HAP-1 (cell line): ENCODE results near the gene SHCBP1L.
"Not testable (repeated sequence)": the region's sequence is repeated elsewhere in the genome, so short reads cannot be mapped to it uniquely, and the experiment has no call there.

Experiments
- DNase-seq, 2 experiments: peaks; one replicate each; pipeline ENCODE4 v3.0.0-alpha.2; 2016 to 2020; ENCODE audit warnings: low spot score in 2 of 2
- H3K27me3 ChIP-seq: fragments of 250-450 bp; sonication (Bioruptor Pico); 2 replicates; pipeline ENCODE4 v1.5.1; 2020; ENCODE audit warnings: low read depth, mild to moderate bottlenecking, moderate library complexity
- H3K36me3 ChIP-seq: fragments of 250-450 bp; sonication (Bioruptor Pico); replicated peaks from 2 replicates; pipeline ENCODE4 v1.5.1; 2020; ENCODE audit warnings: mild to moderate bottlenecking
- H3K4me1 ChIP-seq: fragments of 250-450 bp; sonication (Bioruptor Pico); 2 replicates; pipeline ENCODE4 v1.5.1; 2020; ENCODE audit warnings: mild to moderate bottlenecking
- H3K4me3 ChIP-seq: fragments of 250-450 bp; sonication (Bioruptor Pico); 2 replicates; pipeline ENCODE4 v1.5.1; 2020; ENCODE audit warnings: mild to moderate bottlenecking, moderate library complexity
- H3K9me3 ChIP-seq: fragments of 250-450 bp; sonication (Bioruptor Pico); 2 replicates; pipeline ENCODE4 v1.5.1; 2020; ENCODE audit warnings: mild to moderate bottlenecking, moderate library complexity
- in situ Hi-C: fragments of 300-500 bp; cut with MboI; formaldehyde crosslinking; loops from 3 replicates; pipeline ENCODE4 v1.14.3; 2020; ENCODE audit warnings: low sequenced_read_pairs, inconsistent platforms, mixed read lengths

The SHCBP1L gene

DNA sequence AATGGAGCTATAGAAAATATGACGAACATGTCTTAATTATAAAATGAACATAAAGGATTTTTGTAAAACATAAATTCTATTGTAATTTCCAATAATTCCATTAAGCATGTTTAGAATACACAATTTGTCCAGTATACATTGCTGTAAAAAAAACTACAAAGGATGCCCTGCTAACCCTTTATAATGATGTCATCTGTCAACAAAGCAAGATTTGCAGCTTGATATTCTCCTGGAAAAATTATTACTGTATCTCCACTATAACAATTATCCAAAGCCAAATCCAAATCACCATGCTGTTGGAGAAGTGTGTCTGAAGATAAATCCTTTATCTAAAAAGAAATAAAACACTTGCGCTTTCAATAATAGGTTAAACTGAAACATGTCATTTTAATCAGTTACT, 47.6 kb downstream of the SHCBP1L start:
- no peak for DNase-seq
- in situ Hi-C loops, result no loop called here

DNA sequence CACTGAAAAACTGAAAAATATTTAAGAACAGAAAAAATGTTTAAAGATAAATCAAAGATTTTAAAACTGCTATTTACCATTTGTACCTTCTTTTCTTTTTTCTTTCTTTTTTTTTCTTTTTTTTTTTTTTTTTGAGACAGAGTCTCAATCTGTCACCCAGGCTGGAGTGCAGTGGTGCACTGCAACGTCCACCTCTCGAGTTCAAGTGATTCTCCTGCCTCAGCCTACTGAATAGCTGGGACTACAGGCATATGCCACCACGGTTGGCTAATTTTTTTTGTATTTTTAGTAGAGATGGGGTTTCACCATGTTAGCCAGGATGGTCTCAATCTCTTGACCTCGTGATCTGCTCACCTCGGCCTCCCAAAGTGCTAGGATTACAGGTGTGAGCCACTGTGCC, 51.0 kb downstream of the SHCBP1L start:
- H3K36me3 ChIP-seq, H3K27me3 ChIP-seq, in situ Hi-C loops, DNase-seq, H3K4me1 ChIP-seq, H3K4me3 ChIP-seq, H3K9me3 ChIP-seq: not testable (repeated sequence)

More for the DNA sequence above, 47.6 kb downstream of the SHCBP1L start:
- Histone ChIP-seq H3K9me3 (no peaks in the 10 kb centered on the region), H3K4me1 (no peaks in the 10 kb centered on the region), H3K27me3 (peaks cover 3% of the 10 kb centered on the region; the same call in 1 of the 2 replicates), H3K4me3 (no peak overlapping the region), H3K36me3 (no peaks in the 10 kb centered on the region)

- Histone ChIP-seq H3K4me1 (no peaks in the 10 kb centered on the region), H3K4me3 (no peak overlapping the region)
- no peak for DNase-seq
These were observed 55.3 kb downstream of the SHCBP1L start for GRCh38 chr1:182897696-182898095.

DNA sequence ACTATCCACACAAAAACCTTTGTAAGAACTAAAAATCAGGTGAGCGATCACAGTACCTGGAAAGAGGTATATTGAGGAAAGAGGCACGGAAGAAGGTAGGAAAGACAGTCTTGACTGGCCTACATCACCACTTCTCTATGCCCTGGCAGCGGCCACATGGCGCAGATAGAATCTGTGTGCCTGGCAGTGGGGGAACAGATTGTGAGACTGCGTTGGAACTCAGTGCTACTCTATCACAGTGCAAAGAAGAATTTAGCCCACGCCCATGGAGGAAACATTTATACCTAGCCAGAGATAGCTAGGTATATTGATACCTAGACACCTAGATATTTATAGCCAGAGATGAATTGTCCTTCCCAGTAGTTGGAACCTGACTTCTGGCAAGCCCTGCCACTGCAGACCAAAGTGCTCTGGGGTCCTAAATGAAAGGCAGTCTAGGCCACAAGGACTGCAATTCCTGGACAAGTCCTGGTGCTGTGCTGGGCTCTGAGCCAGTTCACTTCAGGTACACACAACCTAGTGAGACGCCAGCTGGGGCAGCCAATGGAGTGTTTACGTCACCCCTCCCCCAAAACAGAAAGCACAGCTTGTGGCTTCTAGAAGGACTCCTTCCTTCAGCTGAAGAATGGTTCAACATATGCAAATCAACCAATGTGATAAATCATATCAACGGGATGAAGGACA, 61.9 kb downstream of the SHCBP1L start:
- in situ Hi-C loops, result no loop called here
- DNase-seq, result peak in 1 of 2 experiments; percentile 17
- H3K4me3 ChIP-seq, result no peak overlapping the region
- H3K36me3 ChIP-seq, result peaks cover 34% of the 10 kb centered on the region
- H3K9me3 ChIP-seq, result no peaks in the 10 kb centered on the region
- no peaks in the 10 kb centered on the region for H3K27me3 ChIP-seq
- no peaks in the 10 kb centered on the region for H3K4me1 ChIP-seq

More at GRCh38 chr1:182897696-182898095, 55.3 kb downstream of the SHCBP1L start:
- Histone ChIP-seq H3K36me3 (no peaks in the 10 kb centered on the region), H3K9me3 (no peaks in the 10 kb centered on the region), H3K27me3 (no peaks in the 10 kb centered on the region)
- in situ Hi-C loops, result no loop called here

GRCh38 chr1:182889997-182890396, 63.0 kb downstream of the SHCBP1L start:
- no peak for DNase-seq
- Histone ChIP-seq H3K9me3 (no peaks in the 10 kb centered on the region), H3K4me1 (no peaks in the 10 kb centered on the region), H3K36me3 (peaks cover 44% of the 10 kb centered on the region), H3K4me3 (no peak overlapping the region), H3K27me3 (no peaks in the 10 kb centered on the region)
- in situ Hi-C loops, result no loop called here

DNA sequence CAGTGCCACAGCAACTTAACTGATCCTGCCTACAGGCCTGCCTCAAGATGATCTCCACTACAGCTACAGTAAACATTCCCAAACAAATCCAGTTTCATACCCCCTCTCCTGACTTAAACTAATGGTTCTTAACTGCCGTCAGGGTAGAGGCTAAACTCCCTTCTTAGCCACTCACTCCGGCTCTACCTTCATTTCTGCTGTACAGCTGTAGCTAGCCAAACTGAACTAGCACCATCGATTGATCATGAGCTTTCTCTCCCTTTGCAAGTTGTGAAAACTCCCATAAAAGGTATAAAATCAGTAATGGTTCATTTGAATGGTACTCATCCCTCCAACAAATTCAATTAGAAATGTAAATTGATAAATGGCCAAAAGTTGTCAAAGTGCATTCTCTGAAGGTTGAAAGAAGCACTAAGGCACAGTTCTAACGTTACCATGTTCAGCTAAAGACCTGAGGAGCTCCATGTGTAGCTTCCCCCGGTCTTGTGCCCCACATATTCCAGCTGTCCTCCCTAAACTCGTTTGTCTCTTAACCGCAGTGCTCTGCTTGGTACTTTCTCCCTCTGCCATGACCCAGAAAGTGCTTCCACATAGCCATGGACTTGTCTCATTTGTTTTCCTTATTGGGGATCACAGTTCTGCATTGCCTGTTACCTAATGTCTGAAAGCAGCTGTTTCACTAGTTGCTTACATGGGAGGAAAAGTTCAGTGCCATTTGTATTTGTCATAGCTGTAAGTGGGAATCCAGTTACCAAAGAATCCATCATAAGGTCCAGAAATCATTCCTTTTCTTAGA, 64.0 kb downstream of the SHCBP1L start:
- H3K36me3 ChIP-seq, result peaks cover 55% of the 10 kb centered on the region
- no peaks in the 10 kb centered on the region for H3K4me1 ChIP-seq
- no peaks in the 10 kb centered on the region for H3K27me3 ChIP-seq
- in situ Hi-C loops, result no loop called here
- H3K9me3 ChIP-seq, result no peaks in the 10 kb centered on the region
- DNase-seq, result no peak
- H3K4me3 ChIP-seq, result no peak overlapping the region

- DNase-seq, result no peak
- Histone ChIP-seq H3K4me1 (no peaks in the 10 kb centered on the region), H3K9me3 (no peaks in the 10 kb centered on the region), H3K36me3 (peaks cover 74% of the 10 kb centered on the region), H3K4me3 (no peak overlapping the region), H3K27me3 (no peaks in the 10 kb centered on the region)
- in situ Hi-C loops, result no loop called here
These were observed 66.0 kb downstream of the SHCBP1L start for GRCh38 chr1:182886985-182887384.

- in situ Hi-C loops, result no loop called here
- Histone ChIP-seq H3K36me3 (peaks cover 88% of the 10 kb centered on the region), H3K27me3 (no peaks in the 10 kb centered on the region), H3K4me3 (no peak overlapping the region), H3K4me1 (no peaks in the 10 kb centered on the region), H3K9me3 (no peaks in the 10 kb centered on the region)
- no peak for DNase-seq
These were observed 67.4 kb downstream of the SHCBP1L start for GRCh38 chr1:182885591-182885990.

DNA sequence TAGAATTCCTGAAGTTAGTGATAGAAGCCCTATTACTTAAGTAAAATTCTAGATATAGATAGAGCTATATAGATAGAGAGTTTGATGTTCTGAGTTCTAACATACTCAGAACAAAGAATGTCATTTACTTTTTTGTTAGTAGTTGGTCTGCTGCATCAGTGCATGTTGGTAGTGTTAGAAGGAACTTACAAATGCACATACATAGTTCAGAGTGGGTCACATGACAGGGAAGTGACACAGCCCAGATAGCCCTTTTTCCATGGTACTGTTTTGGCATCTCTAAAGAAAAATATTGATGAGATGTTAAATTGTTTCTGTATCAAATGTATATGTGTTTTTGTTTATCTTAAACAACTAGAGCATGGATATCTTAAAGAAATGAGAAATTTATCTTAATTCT, 68.1 kb downstream of the SHCBP1L start:
- DNase-seq, result no peak
- peaks cover 91% of the 10 kb centered on the region for H3K36me3 ChIP-seq
- in situ Hi-C loops, result no loop called here
- no peaks in the 10 kb centered on the region for H3K27me3 ChIP-seq
- H3K4me3 ChIP-seq, result no peak overlapping the region
- no peaks in the 10 kb centered on the region for H3K4me1 ChIP-seq
- H3K9me3 ChIP-seq, result no peaks in the 10 kb centered on the region

DNA sequence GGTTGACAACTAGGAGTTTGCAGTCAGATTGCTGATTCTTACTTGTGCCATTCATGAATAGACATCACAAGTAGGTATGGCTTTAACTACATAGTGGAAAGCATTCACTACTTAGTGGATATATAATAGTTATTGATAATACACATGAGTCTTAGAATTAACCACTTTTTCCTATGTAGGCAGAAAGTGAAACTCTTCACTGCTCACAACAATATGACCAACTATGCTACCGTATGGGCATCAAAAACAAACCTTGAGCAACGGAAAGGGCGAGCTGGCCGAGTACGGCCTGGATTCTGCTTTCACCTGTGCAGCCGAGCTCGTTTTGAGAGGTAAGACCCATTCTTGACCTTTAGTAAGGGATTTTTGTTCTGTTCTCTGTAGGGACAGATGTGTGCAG, 75.1 kb downstream of the SHCBP1L start:
- in situ Hi-C loops, result no loop called here
- H3K27me3 ChIP-seq, result no peaks in the 10 kb centered on the region
- H3K36me3 ChIP-seq, result peaks cover 100% of the 10 kb centered on the region
- DNase-seq, result no peak
- no peaks in the 10 kb centered on the region for H3K9me3 ChIP-seq
- H3K4me3 ChIP-seq, result no peak overlapping the region
- no peaks in the 10 kb centered on the region for H3K4me1 ChIP-seq

DNA sequence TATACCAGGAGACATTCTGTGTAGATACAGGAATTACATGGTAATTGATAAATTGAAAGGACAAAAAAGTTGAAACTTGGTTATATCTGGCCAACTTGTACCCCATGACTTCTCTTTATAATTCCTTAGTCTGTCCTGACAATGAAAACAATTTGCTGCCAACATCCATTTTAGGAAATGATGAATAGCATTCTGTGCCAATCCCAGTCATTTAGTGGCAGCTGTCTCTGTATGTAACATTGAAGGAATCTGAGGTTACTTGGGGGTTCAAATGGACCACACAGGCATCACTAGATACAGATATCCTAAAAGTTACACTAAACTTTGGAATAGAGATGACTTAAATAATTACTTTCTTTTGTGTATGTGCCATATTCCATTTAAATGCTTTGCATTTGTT, 75.6 kb downstream of the SHCBP1L start:
- in situ Hi-C loops, result no loop called here
- no peaks in the 10 kb centered on the region for H3K4me1 ChIP-seq
- DNase-seq, result no peak
- H3K27me3 ChIP-seq, result no peaks in the 10 kb centered on the region
- no peak overlapping the region for H3K4me3 ChIP-seq
- peaks cover 100% of the 10 kb centered on the region for H3K36me3 ChIP-seq
- H3K9me3 ChIP-seq, result no peaks in the 10 kb centered on the region

GRCh38 chr1:182875889-182876288, 77.1 kb downstream of the SHCBP1L start:
- no peaks in the 10 kb centered on the region for H3K9me3 ChIP-seq
- peaks cover 100% of the 10 kb centered on the region for H3K36me3 ChIP-seq
- H3K4me3 ChIP-seq, result no peak overlapping the region
- in situ Hi-C loops, result no loop called here
- no peaks in the 10 kb centered on the region for H3K4me1 ChIP-seq
- H3K27me3 ChIP-seq, result no peaks in the 10 kb centered on the region
- DNase-seq, result no peak

DNA sequence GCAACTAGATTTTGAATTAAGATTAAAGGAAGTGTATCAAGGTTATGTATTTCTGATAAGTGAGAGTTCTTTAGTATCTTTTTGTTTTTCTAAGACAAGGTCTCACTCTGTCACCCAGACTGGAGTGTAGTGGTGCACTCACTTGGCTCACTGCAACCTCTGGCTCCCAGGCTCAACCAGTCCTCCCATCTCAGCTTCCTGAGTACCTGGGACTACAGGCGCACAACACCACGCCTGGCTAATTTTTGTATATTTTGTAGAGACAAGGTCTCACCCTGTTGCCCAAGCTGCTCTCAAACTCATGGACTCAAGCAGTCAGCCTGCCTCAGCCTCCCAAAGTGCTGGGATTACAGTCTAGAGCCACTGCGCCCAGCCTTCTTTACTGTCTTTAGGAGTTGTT, 80.1 kb downstream of the SHCBP1L start:
- H3K36me3 ChIP-seq, result peaks cover 100% of the 10 kb centered on the region
- in situ Hi-C loops, result no loop called here
- no peak for DNase-seq
- no peaks in the 10 kb centered on the region for H3K9me3 ChIP-seq
- H3K4me1 ChIP-seq, result no peaks in the 10 kb centered on the region
- H3K27me3 ChIP-seq, result no peaks in the 10 kb centered on the region
- H3K4me3 ChIP-seq, result no peak overlapping the region

DNA sequence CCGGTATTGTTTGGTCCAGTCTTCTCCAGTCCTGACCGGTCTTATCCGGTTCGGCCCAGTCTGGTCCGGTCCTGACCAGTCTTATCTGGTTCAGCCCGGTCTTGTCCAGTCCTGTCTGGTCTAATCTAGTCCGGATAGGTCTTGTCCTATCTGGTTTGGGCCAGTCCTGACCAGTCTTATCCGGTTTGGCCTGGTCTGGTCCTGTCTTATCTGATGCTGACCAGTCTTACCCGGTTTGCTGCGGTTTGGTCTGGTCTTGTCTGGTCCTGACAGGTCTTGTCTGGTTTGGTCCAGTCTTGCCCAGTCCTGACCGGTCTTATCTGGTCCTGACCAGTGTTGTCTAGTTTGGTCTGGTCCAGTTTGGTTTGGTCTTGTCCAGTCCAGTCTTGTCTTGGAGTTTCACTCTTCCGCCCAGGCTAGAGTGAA, 83.7 kb downstream of the SHCBP1L start:
- in situ Hi-C loops, result no loop called here

More for the DNA sequence above, 83.7 kb downstream of the SHCBP1L start:
- Histone ChIP-seq H3K36me3 (peaks cover 100% of the 10 kb centered on the region), H3K4me3 (no peak overlapping the region), H3K27me3 (no peaks in the 10 kb centered on the region), H3K9me3 (no peaks in the 10 kb centered on the region), H3K4me1 (no peaks in the 10 kb centered on the region)
- no peak for DNase-seq
